ENCODE results near the gene PTAFR. TPM values are rescaled to one million over a fixed set of nuclear protein-coding genes. Genes with fewer than 3 reads are reported as not detected.

Gene PTAFR
- total RNA-seq, 3 donors from 2014 or later (not counting 1 experiment from before 2014, with no cell fraction given), result 1.2 to 6.4 (median 1.5) TPM

- peaks cover 10% of the 10 kb centered on the region for H3K36me3 Mint-ChIP-seq
- ATAC-seq, result peak; percentile 86 to 98 (median 92)
Measured at GRCh38 chr1:28208818-28209441, 32.4 kb upstream of the PTAFR start.

GRCh38 chr1:28205243-28205642, 28.8 kb upstream of the PTAFR start:
- intact Hi-C loops (cut with micrococcal nuclease), result loop anchor here (5.0 kb wide), 1 partner anchor 263 kb away; no protein-coding TSS in a partner anchor
- H3K4me1 Mint-ChIP-seq, result peaks cover 22 to 35% of the 10 kb centered on the region in 2 donors
- WGBS (ENCODE audit: insufficient coverage), result 95% methylated on average over 4 of the region's 4 CpGs
- Histone ChIP-seq H3K4me1 (ENCODE audit: control insufficient read depth, insufficient read depth, low read length) (peaks cover 13% of the 10 kb centered on the region), H3K36me3 (ENCODE audit: control insufficient read depth, insufficient read depth, low read length) (peaks cover 63% of the 10 kb centered on the region), H3K27ac (ENCODE audit: low read length) (no peak overlapping the region), H3K9me3 (ENCODE audit: control insufficient read depth, insufficient read depth, low read length) (no peaks in the 10 kb centered on the region), H3K4me3 (ENCODE audit: low read length) (no peak overlapping the region), H3K27me3 (ENCODE audit: control insufficient read depth, insufficient read depth, low read length) (no peaks in the 10 kb centered on the region)
- no peak overlapping the region for H3K4me3 Mint-ChIP-seq
- H3K27me3 Mint-ChIP-seq (ENCODE audit: low read depth in 2 of 2), result no peaks in the 10 kb centered on the region
- no peak for TF ChIP-seq CTCF (IDR thresholded peaks at IDR 0.05)
- H3K27ac Mint-ChIP-seq, result no peak overlapping the region
- no peaks in the 10 kb centered on the region for H3K9me3 Mint-ChIP-seq
- ATAC-seq (no peak), DNase-seq (no peak)
- H3K36me3 Mint-ChIP-seq, result peaks cover 21% of the 10 kb centered on the region

More at GRCh38 chr1:28208818-28209441, 32.4 kb upstream of the PTAFR start:
- H3K9me3 Mint-ChIP-seq, result no peaks in the 10 kb centered on the region
- peaks cover 10 to 13% of the 10 kb centered on the region in 2 donors for H3K4me1 Mint-ChIP-seq
- H3K27me3 ChIP-seq (ENCODE audit: control insufficient read depth, insufficient read depth, low read length), result no peaks in the 10 kb centered on the region
- H3K9me3 ChIP-seq (ENCODE audit: control insufficient read depth, insufficient read depth, low read length), result no peaks in the 10 kb centered on the region
- peaks cover 64% of the 10 kb centered on the region for H3K36me3 ChIP-seq (ENCODE audit: control insufficient read depth, insufficient read depth, low read length)
- peak overlapping the region; percentile 24 to 36 for H3K27ac Mint-ChIP-seq
- no peak overlapping the region for H3K4me3 Mint-ChIP-seq
- TF ChIP-seq CTCF (IDR thresholded peaks at IDR 0.05), result peak; percentile 78
- no peaks in the 10 kb centered on the region for H3K4me1 ChIP-seq (ENCODE audit: control insufficient read depth, insufficient read depth, low read length)
- intact Hi-C loops (cut with micrococcal nuclease), result loop anchor here (1.0 to 5.0 kb wide), 3 partner anchors 118 to 350 kb away; no protein-coding TSS in a partner anchor
- WGBS (ENCODE audit: insufficient coverage), result 22% methylated on average over 3 of the region's 4 CpGs
- H3K4me3 ChIP-seq (ENCODE audit: low read length), result no peak overlapping the region
- DNase-seq, result peak; percentile 45 to 80
- H3K27ac ChIP-seq (ENCODE audit: low read length), result no peak overlapping the region
- no peaks in the 10 kb centered on the region for H3K27me3 Mint-ChIP-seq (ENCODE audit: low read depth in 2 of 2)

GRCh38 chr1:28200234-28200873, 23.9 kb upstream of the PTAFR start:
- Histone ChIP-seq H3K36me3 (ENCODE audit: control insufficient read depth, insufficient read depth, low read length) (peaks cover 35% of the 10 kb centered on the region), H3K4me3 (ENCODE audit: low read length) (no peak overlapping the region), H3K9me3 (ENCODE audit: control insufficient read depth, insufficient read depth, low read length) (peaks cover 17% of the 10 kb centered on the region)

More at GRCh38 chr1:28200234-28200873, 23.9 kb upstream of the PTAFR start:
- no peak for TF ChIP-seq CTCF (IDR thresholded peaks at IDR 0.05)
- no peaks in the 10 kb centered on the region for H3K27me3 Mint-ChIP-seq (ENCODE audit: low read depth in 2 of 2)
- peaks cover 2 to 3% of the 10 kb centered on the region in 2 donors for H3K9me3 Mint-ChIP-seq
- WGBS (ENCODE audit: insufficient coverage), result 79% methylated on average over 6 of the region's 6 CpGs
- DNase-seq (no peak), ATAC-seq (no peak)
- intact Hi-C loops (cut with micrococcal nuclease), result no loop called here
- H3K27ac Mint-ChIP-seq, result peak overlapping the region; percentile 80 to 88
- H3K27ac ChIP-seq (ENCODE audit: low read length), result peak overlapping the region; percentile 74
- peaks cover 49 to 61% of the 10 kb centered on the region in 2 donors for H3K4me1 Mint-ChIP-seq
- peaks cover 25% of the 10 kb centered on the region for H3K36me3 Mint-ChIP-seq
- no peaks in the 10 kb centered on the region for H3K27me3 ChIP-seq (ENCODE audit: control insufficient read depth, insufficient read depth, low read length)
- peak overlapping the region; percentile 76 for H3K4me3 Mint-ChIP-seq
- peaks cover 60% of the 10 kb centered on the region for H3K4me1 ChIP-seq (ENCODE audit: control insufficient read depth, insufficient read depth, low read length)
